ENCODE results near the gene ALPL. TPM values are rescaled to one million over a fixed set of nuclear protein-coding genes. Genes with fewer than 3 reads are reported as not detected.
"Not testable (repeated sequence)": the region's sequence is repeated elsewhere in the genome, so short reads cannot be mapped to it uniquely, and the experiment has no call there.

The ALPL gene
- polyA plus RNA-seq, 1 donor (not counting 4 experiments of a cell fraction or from before 2014, with no cell fraction given) = not detected

DNA sequence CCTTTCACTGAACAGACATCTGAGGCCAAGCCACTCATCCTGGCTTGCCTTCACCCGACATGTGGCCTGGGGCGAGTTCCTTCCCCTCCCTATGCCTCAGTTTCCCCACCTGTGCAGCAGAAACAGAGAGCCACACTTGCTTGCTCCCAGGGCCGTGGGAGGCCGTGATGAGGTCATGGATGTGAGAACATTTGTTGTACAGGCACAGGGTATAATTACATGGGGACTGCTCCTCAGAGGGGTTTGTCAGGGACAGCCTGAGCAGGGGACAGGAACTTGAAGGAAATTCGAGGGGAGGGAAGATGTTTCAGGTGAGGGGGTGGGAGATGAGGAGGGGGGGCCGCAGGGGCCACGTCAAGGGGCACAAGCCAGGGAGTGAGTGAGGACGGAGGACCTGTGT lies 56.1 kb downstream of the ALPL start:
- no peaks in the 10 kb centered on the region for H4K20me1 ChIP-seq (ENCODE audit: control insufficient read depth, extremely low read depth, insufficient read depth, low read length)
- no peaks in the 10 kb centered on the region for H3K4me1 ChIP-seq (ENCODE audit: control insufficient read depth, extremely low read depth, insufficient read depth, low read length)
- dilution Hi-C loops (cut with MboI; ENCODE audit: extremely low pct_ligation_motif_present, low sequenced_read_pairs) = no loop called here
- no peak for DNase-seq (ENCODE audit: low read depth, low spot score)
- no peaks in the 10 kb centered on the region for H3K9me3 ChIP-seq (ENCODE audit: control insufficient read depth, low read depth, low read length)
- no peak overlapping the region for H2AFZ ChIP-seq (ENCODE audit: control insufficient read depth, low read length)
- no peaks in the 10 kb centered on the region for H3K36me3 ChIP-seq (ENCODE audit: control insufficient read depth in 2 of 2, extremely low read depth in 1 of 2, insufficient read depth in 2 of 2, low read length in 2 of 2)
- peaks cover 5% of the 10 kb centered on the region for H3K27me3 ChIP-seq (ENCODE audit: control insufficient read depth, extremely low read depth, insufficient read depth, low read length)
- H3K4me3 ChIP-seq (ENCODE audit: control insufficient read depth in 2 of 3, extremely low read depth in 1 of 3, insufficient read depth in 2 of 3, low read depth in 1 of 3, low read length in 3 of 3) = no peak overlapping the region
- no peak overlapping the region for H3K27ac ChIP-seq (ENCODE audit: control insufficient read depth, insufficient read depth, low read length)
- no peaks in the 10 kb centered on the region for H3K9me1 ChIP-seq (ENCODE audit: control insufficient read depth, extremely low read depth, insufficient read depth, low read length)
- H3K4me2 ChIP-seq (ENCODE audit: control insufficient read depth, extremely low read depth, insufficient read depth, low read depth, low read length) = no peak overlapping the region
- no peaks in the 10 kb centered on the region for H3K79me2 ChIP-seq (ENCODE audit: control insufficient read depth, insufficient read depth, low read length)
- FAIRE-seq = no peak
- no peak overlapping the region for H3K9ac ChIP-seq (ENCODE audit: control insufficient read depth, extremely low read depth, insufficient read depth, low read length)
- no peak for TF ChIP-seq EZH2 (IDR thresholded peaks at IDR 0.05; ENCODE audit: low read length)
- no peak for TF ChIP-seq CTCF (optimal IDR thresholded peaks at IDR 0.05 in 1 of 3, IDR thresholded peaks at IDR 0.05 in 1 of 3, conservative IDR thresholded peaks at IDR 0.05 in 1 of 3; ENCODE audit: extremely low read depth in 1 of 3, insufficient read depth in 2 of 3, low read length in 3 of 3)

- DNase-seq (ENCODE audit: low read depth, low spot score); H3K27ac ChIP-seq (ENCODE audit: control insufficient read depth, insufficient read depth, low read length); H3K4me1 ChIP-seq (ENCODE audit: control insufficient read depth, extremely low read depth, insufficient read depth, low read length); dilution Hi-C loops (cut with MboI; ENCODE audit: extremely low pct_ligation_motif_present, low sequenced_read_pairs); H3K36me3 ChIP-seq (ENCODE audit: control insufficient read depth in 2 of 2, extremely low read depth in 1 of 2, insufficient read depth in 2 of 2, low read length in 2 of 2); H4K20me1 ChIP-seq (ENCODE audit: control insufficient read depth, extremely low read depth, insufficient read depth, low read length); H3K4me3 ChIP-seq (ENCODE audit: control insufficient read depth in 2 of 3, extremely low read depth in 1 of 3, insufficient read depth in 2 of 3, low read depth in 1 of 3, low read length in 3 of 3); H3K9me1 ChIP-seq (ENCODE audit: control insufficient read depth, extremely low read depth, insufficient read depth, low read length); H3K9ac ChIP-seq (ENCODE audit: control insufficient read depth, extremely low read depth, insufficient read depth, low read length); H3K27me3 ChIP-seq (ENCODE audit: control insufficient read depth, extremely low read depth, insufficient read depth, low read length); FAIRE-seq; H3K4me2 ChIP-seq (ENCODE audit: control insufficient read depth, extremely low read depth, insufficient read depth, low read depth, low read length); H3K79me2 ChIP-seq (ENCODE audit: control insufficient read depth, insufficient read depth, low read length); H3K9me3 ChIP-seq (ENCODE audit: control insufficient read depth, low read depth, low read length); H2AFZ ChIP-seq (ENCODE audit: control insufficient read depth, low read length): not testable (repeated sequence)
Measured at GRCh38 chr1:21566361-21566760, 57.1 kb downstream of the ALPL start.

DNA sequence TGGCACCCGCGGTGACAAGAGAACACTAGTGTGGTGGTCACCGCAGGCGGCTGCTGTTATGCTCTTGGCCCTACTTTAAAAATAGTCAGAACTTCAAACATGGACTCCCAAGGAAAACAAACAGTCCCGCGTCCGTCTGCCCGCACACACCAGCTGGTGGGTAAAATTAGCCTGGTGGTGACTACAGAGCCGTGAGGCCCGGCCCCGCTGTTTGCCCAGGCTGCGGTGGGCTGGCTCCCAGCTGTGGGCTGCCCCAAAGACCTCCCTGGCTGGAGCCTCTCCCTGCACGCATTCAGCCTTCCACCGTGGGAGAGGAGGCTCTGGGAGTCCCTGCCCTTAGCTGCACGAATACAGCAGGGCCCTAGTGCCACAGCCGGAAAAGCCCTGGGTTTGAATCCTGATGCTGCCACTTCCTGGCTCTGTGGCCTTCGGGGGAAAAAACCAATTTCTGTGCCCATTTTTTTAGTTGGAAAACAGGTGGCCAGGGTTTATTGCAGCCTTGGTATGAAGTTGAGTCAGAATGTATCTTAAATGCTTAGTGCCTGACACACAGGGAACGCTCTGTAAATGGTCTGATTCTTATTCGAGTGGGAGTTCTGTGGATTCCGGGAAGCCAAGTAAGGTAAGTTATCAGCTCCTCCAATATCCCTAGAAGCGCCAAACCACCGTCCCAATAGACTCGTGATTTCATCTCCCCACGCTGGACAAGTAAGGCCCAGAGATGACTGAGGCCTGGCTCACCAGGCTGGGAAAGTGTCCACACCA lies 58.2 kb downstream of the ALPL start:
- DNase-seq (ENCODE audit: low read depth, low spot score) (no peak), FAIRE-seq (no peak)
- no peaks in the 10 kb centered on the region for H4K20me1 ChIP-seq (ENCODE audit: control insufficient read depth, extremely low read depth, insufficient read depth, low read length)
- dilution Hi-C loops (cut with MboI; ENCODE audit: extremely low pct_ligation_motif_present, low sequenced_read_pairs) = no loop called here
- no peaks in the 10 kb centered on the region for H3K4me1 ChIP-seq (ENCODE audit: control insufficient read depth, extremely low read depth, insufficient read depth, low read length)
- H3K36me3 ChIP-seq (ENCODE audit: control insufficient read depth in 2 of 2, extremely low read depth in 1 of 2, insufficient read depth in 2 of 2, low read length in 2 of 2) = no peaks in the 10 kb centered on the region
- TF ChIP-seq CTCF (optimal IDR thresholded peaks at IDR 0.05 in 1 of 3, IDR thresholded peaks at IDR 0.05 in 1 of 3, conservative IDR thresholded peaks at IDR 0.05 in 1 of 3; ENCODE audit: extremely low read depth in 1 of 3, insufficient read depth in 2 of 3, low read length in 3 of 3) (no peak), EZH2 (IDR thresholded peaks at IDR 0.05; ENCODE audit: low read length) (no peak)
- no peaks in the 10 kb centered on the region for H3K9me1 ChIP-seq (ENCODE audit: control insufficient read depth, extremely low read depth, insufficient read depth, low read length)
- no peaks in the 10 kb centered on the region for H3K79me2 ChIP-seq (ENCODE audit: control insufficient read depth, insufficient read depth, low read length)
- no peak overlapping the region for H3K9ac ChIP-seq (ENCODE audit: control insufficient read depth, extremely low read depth, insufficient read depth, low read length)
- H3K27ac ChIP-seq (ENCODE audit: control insufficient read depth, insufficient read depth, low read length) = no peak overlapping the region
- H3K4me3 ChIP-seq (ENCODE audit: control insufficient read depth in 2 of 3, extremely low read depth in 1 of 3, insufficient read depth in 2 of 3, low read depth in 1 of 3, low read length in 3 of 3) = no peak overlapping the region
- H3K9me3 ChIP-seq (ENCODE audit: control insufficient read depth, low read depth, low read length) = no peaks in the 10 kb centered on the region
- H3K27me3 ChIP-seq (ENCODE audit: control insufficient read depth, extremely low read depth, insufficient read depth, low read length) = peaks cover 9% of the 10 kb centered on the region
- H3K4me2 ChIP-seq (ENCODE audit: control insufficient read depth, extremely low read depth, insufficient read depth, low read depth, low read length) = no peak overlapping the region
- no peak overlapping the region for H2AFZ ChIP-seq (ENCODE audit: control insufficient read depth, low read length)
